Nephron progenitor cell (in vitro differentiated cells): ENCODE results near the gene KCNMA1.

ENCODE experiments used
- DNase-seq: peaks from one replicate; pipeline ENCODE4 v3.0.0; 2021
- H3K27ac Mint-ChIP-seq: 2 replicates; pipeline ENCODE4 v1.8.0; 2021; ENCODE audit warnings: mild to moderate bottlenecking, moderate library complexity, mixed read lengths
- H3K27me3 Mint-ChIP-seq: 2 replicates; pipeline ENCODE4 v1.8.0; 2021; ENCODE audit warnings: mild to moderate bottlenecking, low read depth, mixed read lengths; ENCODE audit not compliant: poor library complexity
- H3K36me3 Mint-ChIP-seq: 2 replicates; pipeline ENCODE4 v1.8.0; 2021; ENCODE audit warnings: low read depth, mixed read lengths
- H3K4me1 Mint-ChIP-seq: 2 replicates; pipeline ENCODE4 v1.8.0; 2021; ENCODE audit warnings: mixed read lengths
- H3K4me3 Mint-ChIP-seq: 2 replicates; pipeline ENCODE4 v1.8.0; 2021; ENCODE audit warnings: mild to moderate bottlenecking, moderate library complexity, mixed read lengths
- H3K9me3 Mint-ChIP-seq: 2 replicates; pipeline ENCODE4 v1.8.0; 2021; ENCODE audit warnings: mild to moderate bottlenecking, moderate library complexity, mixed read lengths
- TF ChIP-seq, protein P1 (sequence below): fragments of 200-600 bp; sonication (generic); IDR thresholded peaks from 2 replicates; pipeline ENCODE4 v1.5.0; 2021; ENCODE audit warnings: antibody characterized with exemption

The KCNMA1 gene

GRCh38 chr10:77264527-77264926, 373.1 kb downstream of the KCNMA1 start:
- Mint-ChIP-seq H3K9me3 (no peaks in the 10 kb centered on the region), H3K27me3 (peaks cover 48% of the 10 kb centered on the region)

GRCh38 chr10:77264107-77264506, 373.5 kb downstream of the KCNMA1 start:
- H3K36me3 Mint-ChIP-seq, result no peaks in the 10 kb centered on the region
- DNase-seq, result no peak
- no peak overlapping the region for H3K27ac Mint-ChIP-seq
- TF ChIP-seq, protein P1, sequence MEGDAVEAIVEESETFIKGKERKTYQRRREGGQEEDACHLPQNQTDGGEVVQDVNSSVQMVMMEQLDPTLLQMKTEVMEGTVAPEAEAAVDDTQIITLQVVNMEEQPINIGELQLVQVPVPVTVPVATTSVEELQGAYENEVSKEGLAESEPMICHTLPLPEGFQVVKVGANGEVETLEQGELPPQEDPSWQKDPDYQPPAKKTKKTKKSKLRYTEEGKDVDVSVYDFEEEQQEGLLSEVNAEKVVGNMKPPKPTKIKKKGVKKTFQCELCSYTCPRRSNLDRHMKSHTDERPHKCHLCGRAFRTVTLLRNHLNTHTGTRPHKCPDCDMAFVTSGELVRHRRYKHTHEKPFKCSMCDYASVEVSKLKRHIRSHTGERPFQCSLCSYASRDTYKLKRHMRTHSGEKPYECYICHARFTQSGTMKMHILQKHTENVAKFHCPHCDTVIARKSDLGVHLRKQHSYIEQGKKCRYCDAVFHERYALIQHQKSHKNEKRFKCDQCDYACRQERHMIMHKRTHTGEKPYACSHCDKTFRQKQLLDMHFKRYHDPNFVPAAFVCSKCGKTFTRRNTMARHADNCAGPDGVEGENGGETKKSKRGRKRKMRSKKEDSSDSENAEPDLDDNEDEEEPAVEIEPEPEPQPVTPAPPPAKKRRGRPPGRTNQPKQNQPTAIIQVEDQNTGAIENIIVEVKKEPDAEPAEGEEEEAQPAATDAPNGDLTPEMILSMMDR, result no peak
- H3K4me3 Mint-ChIP-seq, result no peak overlapping the region
- H3K27me3 Mint-ChIP-seq, result peaks cover 45% of the 10 kb centered on the region
- H3K4me1 Mint-ChIP-seq, result peaks cover 25% of the 10 kb centered on the region
- no peaks in the 10 kb centered on the region for H3K9me3 Mint-ChIP-seq

More at GRCh38 chr10:77264527-77264926, 373.1 kb downstream of the KCNMA1 start:
- TF ChIP-seq, protein P1, result no peak
- no peak for DNase-seq
- H3K4me3 Mint-ChIP-seq, result no peak overlapping the region
- no peaks in the 10 kb centered on the region for H3K36me3 Mint-ChIP-seq
- no peak overlapping the region for H3K27ac Mint-ChIP-seq
- peaks cover 28% of the 10 kb centered on the region for H3K4me1 Mint-ChIP-seq

- TF ChIP-seq, protein P1, result no peak
- no peaks in the 10 kb centered on the region for H3K9me3 Mint-ChIP-seq
- H3K4me3 Mint-ChIP-seq, result no peak overlapping the region
- peaks cover 21% of the 10 kb centered on the region for H3K4me1 Mint-ChIP-seq
- H3K27ac Mint-ChIP-seq, result no peak overlapping the region
- H3K36me3 Mint-ChIP-seq, result no peaks in the 10 kb centered on the region
- no peak for DNase-seq
- peaks cover 44% of the 10 kb centered on the region for H3K27me3 Mint-ChIP-seq
These were observed 373.9 kb downstream of the KCNMA1 start for GRCh38 chr10:77263700-77264099.

GRCh38 chr10:77261146-77261545, 376.5 kb downstream of the KCNMA1 start:
- TF ChIP-seq, protein P1, result no peak
- Mint-ChIP-seq H3K4me1 (no peaks in the 10 kb centered on the region), H3K4me3 (no peak overlapping the region), H3K27ac (no peak overlapping the region), H3K9me3 (peaks cover 9% of the 10 kb centered on the region), H3K36me3 (no peaks in the 10 kb centered on the region), H3K27me3 (peaks cover 35% of the 10 kb centered on the region)
- DNase-seq, result no peak

GRCh38 chr10:77259171-77259874, 378.3 kb downstream of the KCNMA1 start:
- Mint-ChIP-seq H3K36me3 (no peaks in the 10 kb centered on the region), H3K27me3 (peaks cover 26% of the 10 kb centered on the region), H3K4me3 (no peak overlapping the region), H3K9me3 (peaks cover 9% of the 10 kb centered on the region), H3K4me1 (no peaks in the 10 kb centered on the region), H3K27ac (no peak overlapping the region)
- TF ChIP-seq, protein P1, result no peak
- no peak for DNase-seq

GRCh38 chr10:77256346-77256745, 381.3 kb downstream of the KCNMA1 start:
- H3K27ac Mint-ChIP-seq, result no peak overlapping the region
- TF ChIP-seq, protein P1, result no peak
- H3K36me3 Mint-ChIP-seq, result no peaks in the 10 kb centered on the region
- peaks cover 13% of the 10 kb centered on the region for H3K4me1 Mint-ChIP-seq
- no peak overlapping the region for H3K4me3 Mint-ChIP-seq
- H3K27me3 Mint-ChIP-seq, result peaks cover 8% of the 10 kb centered on the region
- peaks cover 9% of the 10 kb centered on the region for H3K9me3 Mint-ChIP-seq
- DNase-seq, result no peak
